GM21423 (cell line): ENCODE measurements around the gene POLRMT.
"Not testable (repeated sequence)": the region's sequence is repeated elsewhere in the genome, so short reads cannot be mapped to it uniquely, and the experiment has no call there.

ENCODE experiments used
- ATAC-seq: cut with Tn5 transposase; IDR thresholded peaks from one replicate; pipeline ENCODE4 v1.9.1; 2021; ENCODE audit warnings: mild to moderate bottlenecking, moderate library complexity; ENCODE audit not compliant: unreplicated experiment

The POLRMT gene

DNA sequence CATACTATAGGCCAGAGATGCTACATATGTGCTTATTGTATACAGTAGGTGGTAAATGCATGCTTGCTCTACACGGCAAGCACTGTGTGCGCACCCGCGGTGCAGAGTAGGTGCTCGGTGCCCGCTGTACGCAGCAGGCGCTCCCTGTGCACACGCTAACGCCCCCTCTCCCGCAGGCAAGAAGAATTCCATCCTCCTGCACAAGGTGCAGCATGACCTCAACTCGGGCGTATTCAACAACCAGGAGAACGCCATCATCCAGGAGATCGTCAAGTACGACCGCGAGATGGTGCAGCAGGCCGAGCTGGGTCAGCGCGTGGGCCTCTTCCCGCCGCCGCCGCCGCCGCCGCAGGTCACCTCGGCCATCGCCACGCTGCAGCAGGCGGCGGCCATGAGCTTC lies 17.7 kb downstream of the POLRMT start:
- ATAC-seq, result no peak

DNA sequence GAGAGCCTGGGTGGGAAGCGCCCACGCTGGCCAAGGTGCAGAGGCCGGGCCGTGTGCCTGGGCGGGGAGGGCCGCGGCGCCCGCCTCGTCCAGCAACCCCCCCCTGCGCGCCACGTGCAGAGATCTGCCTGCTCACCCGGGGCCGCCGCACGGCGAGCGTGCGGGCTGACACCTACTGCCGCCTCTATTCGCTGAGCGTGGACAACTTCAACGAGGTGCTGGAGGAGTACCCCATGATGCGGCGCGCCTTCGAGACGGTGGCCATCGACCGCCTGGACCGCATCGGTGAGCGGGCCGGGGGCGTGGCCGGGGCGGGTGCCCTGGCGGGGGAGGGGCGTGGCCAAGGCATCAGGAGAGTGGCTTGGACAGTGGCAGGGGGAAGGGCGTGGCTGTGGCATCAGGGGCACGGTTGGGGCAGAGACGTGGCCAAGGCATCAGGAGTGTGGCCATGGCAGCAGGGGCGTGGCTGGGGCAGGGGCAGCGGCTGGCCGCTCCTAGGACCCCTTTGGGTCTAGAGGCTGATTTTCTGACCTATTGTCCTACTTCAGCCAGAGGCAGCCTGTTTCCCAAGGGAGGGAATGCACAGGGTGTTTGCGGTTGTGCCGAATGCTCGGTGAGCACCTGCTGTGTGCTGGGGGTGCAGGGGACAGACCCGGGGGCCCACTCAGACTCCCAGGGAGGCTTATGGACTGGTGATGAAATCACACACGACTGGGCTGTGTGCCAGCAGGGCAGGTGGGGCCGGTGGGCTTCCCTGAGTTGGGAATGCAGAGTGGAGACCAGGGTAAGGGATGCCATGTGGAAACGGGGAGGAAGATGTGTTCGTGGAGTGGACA lies 19.4 kb downstream of the POLRMT start:
- ATAC-seq, result no peak

DNA sequence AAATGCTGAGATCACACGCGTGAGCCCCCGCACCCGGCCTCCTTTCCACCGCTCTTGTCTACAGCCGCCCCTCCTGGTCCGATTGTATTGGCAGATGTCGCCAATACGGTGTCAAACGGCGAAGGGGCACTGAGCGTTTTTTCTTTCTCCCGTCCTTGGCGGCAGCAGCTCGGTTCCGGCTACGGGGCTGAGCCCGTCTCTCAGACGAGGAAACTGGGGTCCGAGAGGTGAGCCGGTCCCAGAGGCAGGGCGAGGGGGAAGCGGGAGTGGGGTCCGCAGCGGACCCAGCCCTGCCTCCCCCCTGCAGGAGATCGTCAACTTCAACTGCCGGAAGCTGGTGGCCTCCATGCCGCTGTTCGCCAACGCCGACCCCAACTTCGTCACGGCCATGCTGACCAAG lies 20.4 kb downstream of the POLRMT start:
- ATAC-seq, result no peak

GRCh38 chr19:611481-611868 lies 21.9 kb downstream of the POLRMT start:
- no peak for ATAC-seq

GRCh38 chr19:610801-611480 lies 22.4 kb downstream of the POLRMT start:
- no peak for ATAC-seq

DNA sequence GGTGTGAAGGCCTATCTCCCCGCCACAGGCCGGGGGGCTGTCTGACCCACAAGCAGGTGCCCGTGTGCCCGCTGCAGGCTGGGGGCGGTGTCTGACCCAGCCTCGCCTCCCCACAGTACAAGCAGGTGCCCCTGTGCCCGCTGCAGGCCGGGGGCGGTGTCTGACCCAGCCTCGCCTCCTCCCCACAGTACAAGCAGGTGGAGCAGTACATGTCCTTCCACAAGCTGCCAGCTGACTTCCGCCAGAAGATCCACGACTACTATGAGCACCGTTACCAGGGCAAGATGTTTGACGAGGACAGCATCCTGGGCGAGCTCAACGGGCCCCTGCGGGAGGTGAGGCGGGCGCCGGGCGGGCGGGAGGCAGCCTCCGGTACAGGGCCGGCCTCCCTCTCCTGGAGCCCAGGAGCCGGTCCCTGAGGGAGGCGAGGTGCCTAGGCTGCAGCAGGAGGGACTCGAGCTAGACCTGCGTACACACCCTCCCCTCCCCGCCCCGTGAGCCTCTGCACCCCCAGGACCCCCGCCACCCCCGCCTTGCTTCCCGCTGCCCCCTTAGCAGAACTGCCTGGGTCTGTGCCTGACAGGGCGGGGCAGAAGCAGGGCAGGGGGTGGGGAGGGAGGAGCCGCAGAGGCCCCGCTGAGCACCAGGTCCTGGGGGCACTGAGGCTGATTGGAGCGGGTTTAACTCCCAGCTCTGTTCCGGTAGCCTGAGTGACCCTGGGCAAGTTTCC lies 23.1 kb downstream of the POLRMT start:
- ATAC-seq, result no peak

- ATAC-seq, result no peak
Measured at GRCh38 chr19:609004-609346, 24.4 kb downstream of the POLRMT start.

GRCh38 chr19:608155-609003 lies 25.0 kb downstream of the POLRMT start:
- ATAC-seq, result no peak

GRCh38 chr19:607301-608154 lies 25.8 kb downstream of the POLRMT start:
- no peak for ATAC-seq

GRCh38 chr19:605061-605971 lies 28.0 kb downstream of the POLRMT start:
- not testable (repeated sequence) for ATAC-seq

DNA sequence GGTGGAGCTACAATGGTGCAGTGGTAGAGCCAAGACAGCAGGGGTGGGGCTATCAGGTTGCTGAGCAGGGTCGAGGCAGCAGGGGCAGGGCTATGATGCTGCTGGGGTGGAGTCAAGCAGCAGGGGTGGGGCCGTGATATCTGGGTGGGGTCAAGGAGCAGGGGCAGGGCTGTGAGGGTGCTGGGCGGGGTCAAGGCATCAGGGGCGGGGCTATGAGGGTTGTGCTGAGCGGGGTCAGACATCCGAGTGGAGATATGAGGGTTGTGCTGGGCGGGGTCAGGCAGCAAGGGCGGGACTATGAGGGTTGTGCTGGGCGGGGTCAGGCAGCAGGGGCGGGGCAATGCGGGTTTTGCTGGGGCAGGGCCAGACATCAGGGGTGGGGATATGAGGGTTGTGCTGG lies 29.0 kb downstream of the POLRMT start:
- no peak for ATAC-seq

- ATAC-seq, result not testable (repeated sequence)
Measured at GRCh38 chr19:603779-604178, 29.6 kb downstream of the POLRMT start.

DNA sequence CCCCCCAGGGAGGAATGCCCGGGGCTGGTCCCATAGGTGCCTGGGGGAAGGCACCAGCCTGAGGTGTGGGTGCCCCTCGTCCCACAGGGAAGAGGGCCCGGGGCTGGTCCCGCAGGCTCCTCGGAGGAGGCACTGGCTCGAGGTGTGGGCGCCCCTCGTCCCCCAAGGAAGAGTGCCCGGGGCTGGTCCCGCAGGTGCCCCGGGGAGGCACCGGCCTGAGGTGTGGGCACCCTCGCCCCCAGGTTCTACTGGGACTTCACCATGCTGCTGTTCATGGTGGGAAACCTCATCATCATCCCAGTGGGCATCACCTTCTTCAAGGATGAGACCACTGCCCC lies 30.1 kb downstream of the POLRMT start:
- ATAC-seq, result not testable (repeated sequence)

GRCh38 chr19:602391-603301 lies 30.7 kb downstream of the POLRMT start:
- no peak for ATAC-seq

- ATAC-seq, result no peak
Measured at GRCh38 chr19:601790-602189, 31.5 kb downstream of the POLRMT start.

DNA sequence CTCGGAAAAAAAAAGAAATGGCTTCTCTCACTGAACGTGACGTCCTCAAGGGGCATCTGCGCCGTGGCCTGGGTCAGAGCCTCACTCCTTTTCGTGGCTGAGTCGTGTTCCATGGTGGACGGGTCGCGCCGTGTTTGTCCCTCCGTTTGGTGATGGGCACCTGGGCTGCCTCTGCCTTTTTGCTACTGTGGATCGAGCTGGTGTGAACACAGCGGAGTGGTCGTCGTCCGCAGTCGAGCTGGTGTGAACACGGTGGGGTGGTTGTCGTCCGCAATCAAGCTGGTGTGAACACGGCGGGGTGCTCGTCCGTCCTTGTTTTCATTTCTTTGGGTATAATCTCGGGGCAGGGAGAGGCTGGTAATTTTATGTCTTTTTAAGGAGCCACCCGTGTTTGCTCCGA lies 32.0 kb downstream of the POLRMT start:
- no peak for ATAC-seq

GRCh38 chr19:597406-598315 lies 35.7 kb downstream of the POLRMT start:
- no peak for ATAC-seq
